D721Med (cell line): Measurements from ENCODE around the gene SGSM2.

Experiments used
- DNase-seq: peaks from one replicate; pipeline ENCODE4 v3.0.0; 2011; ENCODE audit warnings: low spot score; ENCODE audit not compliant: insufficient read length
- FAIRE-seq: peaks from 2 replicates; lab custom pipeline; 2011; peaks lifted over from hg19 to GRCh38; lab: Jason Lieb, UNC
- CTCF ChIP-seq: IDR thresholded peaks from 2 replicates; pipeline ENCODE4 v1.5.1; 2012; ENCODE audit warnings: mild to moderate bottlenecking, control low read depth; ENCODE audit not compliant: insufficient read depth; ENCODE audit errors: missing control alignments

SGSM2 gene

GRCh38 chr17:2380226-2380922 is 43.1 kb downstream of the SGSM2 start:
- DNase-seq (no peak), FAIRE-seq (no peak)
- TF ChIP-seq CTCF: no peak

- no peak for TF ChIP-seq CTCF
- FAIRE-seq: no peak
- DNase-seq: no peak
These were observed 43.8 kb downstream of the SGSM2 start for GRCh38 chr17:2380950-2381649.

- no peak for TF ChIP-seq CTCF
- no peak for FAIRE-seq
- DNase-seq: no peak
These were observed 46.4 kb downstream of the SGSM2 start for GRCh38 chr17:2383628-2384167.

GRCh38 chr17:2384439-2385127 is 47.3 kb downstream of the SGSM2 start:
- no peak for TF ChIP-seq CTCF
- FAIRE-seq (no peak), DNase-seq (no peak)

- DNase-seq (no peak), FAIRE-seq (no peak)
- TF ChIP-seq CTCF: no peak
These were observed 48.2 kb downstream of the SGSM2 start for GRCh38 chr17:2385240-2386210.

GRCh38 chr17:2386400-2387085 is 49.2 kb downstream of the SGSM2 start:
- FAIRE-seq: no peak
- no peak for TF ChIP-seq CTCF
- no peak for DNase-seq
